Mesendoderm (in vitro differentiated cells): ENCODE data around the gene PTGR1. TPM values are rescaled to one million over a fixed set of nuclear protein-coding genes. Genes with fewer than 3 reads are reported as not detected.
A peak's percentile ranks its signal among the peaks of the same experiment; 100 is the strongest.

ENCODE experiments used
- DNase-seq: peaks from one replicate; pipeline ENCODE4 v3.0.0; 2013
- H2AK5ac ChIP-seq: 2 replicates; pipeline ENCODE4 v1.6.1; 2013; ENCODE audit warnings: low read length, inconsistent platforms
- H2BK120ac ChIP-seq: 2 replicates; pipeline ENCODE4 v1.6.1; 2013; ENCODE audit warnings: low read depth, mild to moderate bottlenecking, low read length, moderate library complexity, mixed read lengths
- H2BK15ac ChIP-seq: replicated peaks from 2 replicates; pipeline ENCODE4 v1.6.1; 2013; ENCODE audit warnings: low read depth, mild to moderate bottlenecking, moderate library complexity
- H2BK5ac ChIP-seq: 2 replicates; pipeline ENCODE4 v1.6.1; 2013; ENCODE audit warnings: low read length, inconsistent platforms
- H3K18ac ChIP-seq: 2 replicates; pipeline ENCODE4 v1.6.1; 2013; ENCODE audit warnings: mild to moderate bottlenecking, low read length, mixed read lengths
- H3K23ac ChIP-seq: one replicate; pipeline ENCODE4 v1.6.1; 2013; ENCODE audit warnings: low read length
- H3K27ac ChIP-seq: 2 replicates; pipeline ENCODE4 v1.5.1; 2013; ENCODE audit warnings: low read depth, mild to moderate bottlenecking, inconsistent platforms, low read length, moderate library complexity
- H3K27me3 ChIP-seq: 2 replicates; pipeline ENCODE4 v1.6.1; 2013; ENCODE audit warnings: low read length, control low read depth, mild to moderate bottlenecking, inconsistent platforms; ENCODE audit not compliant: insufficient read depth, poor library complexity
- H3K36me3 ChIP-seq: 2 replicates; pipeline ENCODE4 v1.6.1; 2013; ENCODE audit warnings: low read length, inconsistent platforms; ENCODE audit not compliant: control insufficient read depth, insufficient read depth
- H3K4ac ChIP-seq: one replicate; pipeline ENCODE4 v1.6.1; 2013; ENCODE audit warnings: low read depth, mild to moderate bottlenecking, low read length, moderate library complexity
- H3K4me1 ChIP-seq: 2 replicates; pipeline ENCODE4 v1.6.1; 2013; ENCODE audit warnings: low read depth, low read length, inconsistent platforms; ENCODE audit not compliant: control insufficient read depth
- H3K4me2 ChIP-seq: 2 replicates; pipeline ENCODE4 v1.6.1; 2013; ENCODE audit warnings: low read length
- H3K4me3 ChIP-seq: 2 replicates; pipeline ENCODE4 v1.5.1; 2013; ENCODE audit warnings: mild to moderate bottlenecking, low read length
- H3K56ac ChIP-seq: one replicate; pipeline ENCODE4 v1.6.1; 2013; ENCODE audit warnings: low read length
- H3K79me1 ChIP-seq: 2 replicates; pipeline ENCODE4 v1.6.1; 2013; ENCODE audit warnings: low read length, inconsistent platforms
- H3K79me2 ChIP-seq: 2 replicates; pipeline ENCODE4 v1.6.1; 2013; ENCODE audit warnings: mild to moderate bottlenecking, low read length; ENCODE audit not compliant: control insufficient read depth, insufficient read depth
- H3K9ac ChIP-seq: 2 replicates; pipeline ENCODE4 v1.6.1; 2013; ENCODE audit warnings: low read length, inconsistent platforms
- H4K5ac ChIP-seq: one replicate; pipeline ENCODE4 v1.6.1; 2013; ENCODE audit warnings: low read length
- H4K8ac ChIP-seq: one replicate; pipeline ENCODE4 v1.6.1; 2013; ENCODE audit warnings: low read depth, mild to moderate bottlenecking, control low read depth, low read length, moderate library complexity
- WGBS: extraction: QIAGEN DNeasy Blood & Tissue Kit; methylation state at CpG from one replicate; pipeline ENCODE4 v1.1.7; 2013; ENCODE audit warnings: low lambda C conversion rate, missing lambda C conversion rate; ENCODE audit not compliant: insufficient coverage; ENCODE audit errors: extremely low coverage; 5-methylcytosine and 5-hydroxymethylcytosine counted together
- polyA plus RNA-seq, 2 experiments: library from polyadenylated mRNA; stranded (reverse); fragments of 200-250 nt; gene quantifications; one replicate each; pipeline ENCODE4 v1.2.3, GENCODE V29; 2013

Gene PTGR1
- polyA plus RNA-seq (2013, experiment 1 of 2): 17.7 TPM
- 18.0 TPM for polyA plus RNA-seq (2013, experiment 2 of 2)

DNA sequence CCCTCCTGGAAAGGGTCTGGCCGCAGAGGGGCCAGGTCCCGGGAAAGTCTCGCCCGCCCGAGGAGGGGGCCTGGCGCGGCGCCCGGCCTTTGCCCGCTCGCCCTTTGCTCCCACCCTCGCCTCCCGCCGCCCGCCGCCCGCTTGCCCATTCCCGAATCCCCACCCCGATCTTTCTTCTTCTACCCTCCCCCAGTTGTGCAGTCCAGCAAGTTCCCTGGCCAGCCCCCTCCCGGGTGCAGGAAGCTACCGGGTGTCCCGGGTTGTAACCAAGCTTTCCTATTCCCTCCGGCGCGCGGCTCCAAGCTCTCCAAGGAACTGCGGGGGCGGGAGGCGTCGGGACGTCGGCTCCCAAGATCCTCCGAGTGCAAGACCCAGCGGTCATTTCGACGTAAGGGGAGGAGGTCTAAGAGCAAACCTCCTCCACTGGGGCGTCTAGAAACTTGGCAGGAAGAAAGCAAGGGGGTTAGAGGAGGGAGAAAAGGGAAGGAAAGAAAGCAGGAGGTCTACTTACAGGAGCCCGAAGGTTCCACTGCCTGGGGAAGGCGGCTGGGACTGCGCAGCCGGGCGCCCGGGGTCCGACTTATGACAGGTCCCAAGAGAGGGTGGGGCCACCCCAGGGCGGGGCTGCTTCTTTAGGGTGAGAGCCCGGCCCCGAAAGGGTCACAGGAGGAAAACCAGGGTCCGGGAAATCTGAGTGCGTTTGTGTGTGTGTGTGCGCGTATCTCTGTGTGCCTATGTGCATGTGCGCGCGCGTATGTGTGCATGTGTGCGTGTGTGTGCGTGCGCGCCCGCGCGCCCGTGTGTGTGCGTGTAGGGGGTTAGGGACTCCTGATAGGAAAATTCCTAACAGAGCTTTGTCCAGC lies at the start of gene PTGR1:
Gene PTGR1 (minus strand): TSS at position 556 of the 863 bp plus-strand sequence. CDS start 2,225 bp downstream, outside the sequence.
- Histone ChIP-seq H2AK5ac (no peak within 1 kb of the TSS), H2BK15ac (no peak within 1 kb of the TSS), H3K27ac (peak within 1 kb of the TSS; percentile 74), H4K8ac (peak within 1 kb of the TSS; percentile 98), H2BK5ac (no peak within 1 kb of the TSS), H3K18ac (peak within 1 kb of the TSS; percentile 91), H3K79me2 (no peaks in the 10 kb centered on the region), H3K27me3 (no peaks in the 10 kb centered on the region), H3K79me1 (no peaks in the 10 kb centered on the region), H3K4me3 (peak within 1 kb of the TSS; percentile 81), H4K5ac (no peak within 1 kb of the TSS), H3K9ac (peak within 1 kb of the TSS; percentile 48), H3K4ac (peak within 1 kb of the TSS; percentile 83), H3K4me1 (peaks cover 3% of the 10 kb centered on the region), H3K23ac (no peak within 1 kb of the TSS), H3K56ac (peak within 1 kb of the TSS; percentile 61), H3K4me2 (peak within 1 kb of the TSS; percentile 72), H3K36me3 (peaks cover 2% of the 10 kb centered on the region), H2BK120ac (no peak within 1 kb of the TSS)
- DNase-seq: peak; percentile 93
- WGBS: no CpG with 5 or more reads among the region's 64 CpGs

GRCh38 chr9:111649016-111649415 lies 49.6 kb upstream of the PTGR1 start:
- WGBS: no CpG with 5 or more reads among the region's 4 CpGs
- H3K9ac ChIP-seq: no peak overlapping the region
- no peaks in the 10 kb centered on the region for H3K79me1 ChIP-seq
- H2AK5ac ChIP-seq: no peak overlapping the region
- H4K5ac ChIP-seq: no peak overlapping the region
- H2BK120ac ChIP-seq: no peak overlapping the region
- H3K4me1 ChIP-seq: no peaks in the 10 kb centered on the region
- no peaks in the 10 kb centered on the region for H3K27me3 ChIP-seq
- no peak overlapping the region for H3K4me2 ChIP-seq
- no peak overlapping the region for H4K8ac ChIP-seq
- DNase-seq: no peak
- no peak overlapping the region for H3K56ac ChIP-seq
- no peak overlapping the region for H3K4ac ChIP-seq
- no peaks in the 10 kb centered on the region for H3K79me2 ChIP-seq
- H3K36me3 ChIP-seq: peaks cover 2% of the 10 kb centered on the region
- no peak overlapping the region for H3K23ac ChIP-seq
- no peak overlapping the region for H3K18ac ChIP-seq
- H2BK5ac ChIP-seq: no peak overlapping the region
- no peak overlapping the region for H2BK15ac ChIP-seq
- no peak overlapping the region for H3K27ac ChIP-seq
- H3K4me3 ChIP-seq: no peak overlapping the region

GRCh38 chr9:111648066-111648465 lies 48.6 kb upstream of the PTGR1 start:
- H3K36me3 ChIP-seq: peaks cover 1% of the 10 kb centered on the region

DNA sequence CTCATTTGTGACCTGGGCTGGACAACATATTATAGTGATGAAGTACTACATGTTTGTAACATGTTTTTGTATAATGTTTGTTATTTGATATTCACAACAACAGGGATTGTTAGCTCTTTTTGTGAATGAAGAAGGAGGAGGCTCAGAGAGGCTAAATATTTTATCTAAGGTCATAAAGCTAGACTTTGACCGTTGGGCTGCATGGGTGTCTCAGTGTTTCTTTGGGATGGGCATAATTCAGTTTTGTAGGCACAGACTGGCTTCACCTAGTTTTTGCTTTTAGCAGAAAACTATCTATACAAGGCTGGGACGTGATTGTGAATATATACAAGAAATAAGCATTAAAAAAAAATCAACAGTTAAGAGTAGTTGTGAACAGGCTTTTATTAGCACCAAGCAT lies 47.0 kb upstream of the PTGR1 start:
- Histone ChIP-seq H3K79me1 (no peaks in the 10 kb centered on the region), H3K56ac (no peak overlapping the region), H2BK15ac (no peak overlapping the region), H3K4me2 (no peak overlapping the region), H4K5ac (no peak overlapping the region), H2AK5ac (no peak overlapping the region), H3K4me3 (no peak overlapping the region), H3K4me1 (no peaks in the 10 kb centered on the region), H2BK120ac (no peak overlapping the region), H3K18ac (no peak overlapping the region), H3K23ac (no peak overlapping the region), H4K8ac (no peak overlapping the region), H3K79me2 (no peaks in the 10 kb centered on the region), H3K27me3 (no peaks in the 10 kb centered on the region), H3K27ac (no peak overlapping the region), H3K4ac (no peak overlapping the region), H3K36me3 (peaks cover 1% of the 10 kb centered on the region), H2BK5ac (no peak overlapping the region), H3K9ac (no peak overlapping the region)
- no peak for DNase-seq
- WGBS: no CpG with 5 or more reads among the region's 2 CpGs

More at GRCh38 chr9:111648066-111648465, 48.6 kb upstream of the PTGR1 start:
- Histone ChIP-seq H3K4ac (no peak overlapping the region), H2BK5ac (no peak overlapping the region), H3K23ac (no peak overlapping the region), H3K79me1 (no peaks in the 10 kb centered on the region), H4K8ac (no peak overlapping the region), H2BK120ac (no peak overlapping the region), H4K5ac (no peak overlapping the region), H3K79me2 (no peaks in the 10 kb centered on the region), H3K27me3 (no peaks in the 10 kb centered on the region), H3K4me3 (no peak overlapping the region), H3K9ac (no peak overlapping the region), H3K4me1 (no peaks in the 10 kb centered on the region), H3K27ac (no peak overlapping the region), H3K18ac (no peak overlapping the region), H3K56ac (no peak overlapping the region), H2AK5ac (no peak overlapping the region), H2BK15ac (no peak overlapping the region), H3K4me2 (no peak overlapping the region)
- no peak for DNase-seq
- no CpG with 5 or more reads among the region's 4 CpGs for WGBS

- WGBS: no CpG with 5 or more reads among the region's 1 CpG
- Histone ChIP-seq H3K18ac (no peak overlapping the region), H3K27me3 (no peaks in the 10 kb centered on the region), H4K8ac (no peak overlapping the region), H3K4me2 (no peak overlapping the region), H3K56ac (no peak overlapping the region), H3K36me3 (peaks cover 1% of the 10 kb centered on the region), H2BK5ac (no peak overlapping the region), H3K79me1 (no peaks in the 10 kb centered on the region), H2BK120ac (no peak overlapping the region), H3K79me2 (no peaks in the 10 kb centered on the region), H3K4me3 (no peak overlapping the region), H2BK15ac (no peak overlapping the region), H4K5ac (no peak overlapping the region), H3K23ac (no peak overlapping the region), H3K27ac (no peak overlapping the region), H3K4ac (no peak overlapping the region), H3K9ac (no peak overlapping the region), H2AK5ac (no peak overlapping the region), H3K4me1 (no peaks in the 10 kb centered on the region)
- no peak for DNase-seq
These were observed 46.4 kb upstream of the PTGR1 start for GRCh38 chr9:111645806-111646205.
